C4-2B (cell line): ENCODE measurements around the gene ZNF892.

Source experiments
- ZFX ChIP-seq: fragments of 450-650 bp; IDR thresholded peaks from 2 replicates; pipeline ENCODE4 v1.6.1; 2017
- TF ChIP-seq, protein P1 (sequence below): fragments of 450-650 bp; conservative IDR thresholded peaks from 2 replicates; pipeline ENCODE4 v1.5.1; 2017; ENCODE audit warnings: mild to moderate bottlenecking

DNA sequence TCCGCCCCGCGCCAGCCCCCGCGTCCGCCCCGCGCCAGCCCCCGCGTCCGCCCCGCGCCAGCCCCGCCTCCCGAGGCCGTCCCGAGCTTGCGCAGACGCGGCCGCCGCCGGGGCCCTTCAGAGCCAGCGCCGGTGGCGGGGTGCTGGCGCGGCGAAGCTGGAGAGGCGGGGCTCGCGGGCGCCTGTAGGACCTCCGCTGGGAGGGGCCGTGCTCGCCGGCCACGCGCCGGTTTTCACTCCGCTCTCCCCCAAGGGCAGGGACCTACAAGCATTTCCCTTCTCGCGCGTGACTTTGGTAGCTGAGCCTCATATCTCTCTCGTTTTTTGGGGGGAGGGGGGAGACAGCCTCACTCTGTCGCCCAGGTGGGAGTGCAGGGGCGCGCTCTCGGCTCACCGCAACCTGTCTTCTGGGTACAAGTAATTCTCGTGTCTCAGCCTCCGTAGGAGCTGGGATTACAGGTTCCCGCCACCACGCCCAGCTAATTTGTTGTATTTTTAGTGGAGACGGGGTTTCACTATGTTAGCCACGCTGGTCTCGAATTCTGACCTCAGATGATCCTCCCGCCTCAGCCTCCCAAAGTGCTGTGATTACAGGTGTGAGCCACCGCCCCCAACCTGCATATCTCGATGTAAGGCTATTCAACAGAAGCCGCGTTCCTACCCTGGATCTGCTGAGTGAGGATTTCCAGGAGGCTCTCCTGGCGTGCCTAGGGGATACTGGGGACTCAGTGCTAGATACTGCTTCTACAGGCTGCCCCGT, 47.5 kb upstream of the ZNF892 start, which contains the start of gene ZNF514:
- TF ChIP-seq, protein P1, sequence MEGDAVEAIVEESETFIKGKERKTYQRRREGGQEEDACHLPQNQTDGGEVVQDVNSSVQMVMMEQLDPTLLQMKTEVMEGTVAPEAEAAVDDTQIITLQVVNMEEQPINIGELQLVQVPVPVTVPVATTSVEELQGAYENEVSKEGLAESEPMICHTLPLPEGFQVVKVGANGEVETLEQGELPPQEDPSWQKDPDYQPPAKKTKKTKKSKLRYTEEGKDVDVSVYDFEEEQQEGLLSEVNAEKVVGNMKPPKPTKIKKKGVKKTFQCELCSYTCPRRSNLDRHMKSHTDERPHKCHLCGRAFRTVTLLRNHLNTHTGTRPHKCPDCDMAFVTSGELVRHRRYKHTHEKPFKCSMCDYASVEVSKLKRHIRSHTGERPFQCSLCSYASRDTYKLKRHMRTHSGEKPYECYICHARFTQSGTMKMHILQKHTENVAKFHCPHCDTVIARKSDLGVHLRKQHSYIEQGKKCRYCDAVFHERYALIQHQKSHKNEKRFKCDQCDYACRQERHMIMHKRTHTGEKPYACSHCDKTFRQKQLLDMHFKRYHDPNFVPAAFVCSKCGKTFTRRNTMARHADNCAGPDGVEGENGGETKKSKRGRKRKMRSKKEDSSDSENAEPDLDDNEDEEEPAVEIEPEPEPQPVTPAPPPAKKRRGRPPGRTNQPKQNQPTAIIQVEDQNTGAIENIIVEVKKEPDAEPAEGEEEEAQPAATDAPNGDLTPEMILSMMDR = no peak
- TF ChIP-seq ZFX = no peak
